HG03575 (cell line): ENCODE data around the gene ZFP57.
A peak's percentile ranks its signal among the peaks of the same experiment; 100 is the strongest.
"Not testable (repeated sequence)": the region's sequence is repeated elsewhere in the genome, so short reads cannot be mapped to it uniquely, and the experiment has no call there.

ENCODE experiments used
- ATAC-seq: cut with Tn5 transposase; IDR thresholded peaks from one replicate; pipeline ENCODE4 v1.9.1; 2021; ENCODE audit not compliant: unreplicated experiment, insufficient number of reproducible peaks, low FRiP score; ENCODE audit errors: extremely low read depth

The ZFP57 gene

DNA sequence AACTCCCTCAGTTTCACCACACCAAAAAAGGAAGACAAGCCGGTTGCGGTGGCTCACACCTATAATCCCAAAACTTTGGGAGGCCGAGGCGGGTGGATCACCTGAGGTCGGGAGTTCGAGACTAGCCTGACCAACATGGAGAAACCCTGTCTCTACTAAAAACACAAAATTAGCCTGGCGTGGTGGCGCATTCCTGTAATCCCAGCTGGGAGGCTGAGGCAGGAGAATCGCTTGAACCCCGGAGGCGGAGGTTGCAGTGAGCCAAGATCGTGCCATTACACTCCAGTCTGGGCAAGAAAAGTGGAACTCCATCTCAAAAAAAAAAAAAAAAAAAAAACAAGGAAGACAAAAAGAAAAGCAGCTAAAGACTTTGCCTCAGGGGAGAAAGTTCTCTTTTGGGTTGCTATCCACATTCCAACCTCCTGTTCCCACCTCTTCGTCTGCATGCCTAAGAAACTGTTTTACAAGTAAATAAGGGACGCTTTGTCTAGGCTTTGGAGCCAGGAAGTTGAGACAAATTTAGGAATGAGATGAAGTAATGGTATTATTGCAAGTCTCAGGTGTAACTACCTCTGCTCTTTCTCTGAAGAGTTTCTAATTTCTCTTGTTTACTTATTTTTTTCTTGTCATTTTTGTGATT, 19.3 kb downstream of the ZFP57 start:
- not testable (repeated sequence) for ATAC-seq

DNA sequence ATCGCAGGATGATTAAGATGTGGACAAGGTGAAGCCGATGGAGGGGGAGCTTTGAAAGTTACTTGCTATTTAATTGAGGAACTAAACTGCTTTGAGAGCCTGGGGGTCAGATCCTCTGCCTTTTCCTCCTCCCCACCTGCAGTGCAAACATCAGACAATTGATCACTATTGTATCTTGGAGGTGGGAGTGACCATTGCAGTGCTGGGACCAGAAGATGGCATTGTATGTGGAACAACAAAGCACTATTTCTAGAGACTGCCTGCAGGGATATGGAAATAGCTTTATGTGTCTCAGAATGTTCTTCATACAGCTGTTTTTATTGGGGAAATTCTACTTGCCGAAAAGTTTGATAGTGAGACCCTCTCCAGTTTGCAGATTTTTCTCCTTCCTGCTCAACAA, 19.9 kb downstream of the ZFP57 start:
- ATAC-seq: no peak

DNA sequence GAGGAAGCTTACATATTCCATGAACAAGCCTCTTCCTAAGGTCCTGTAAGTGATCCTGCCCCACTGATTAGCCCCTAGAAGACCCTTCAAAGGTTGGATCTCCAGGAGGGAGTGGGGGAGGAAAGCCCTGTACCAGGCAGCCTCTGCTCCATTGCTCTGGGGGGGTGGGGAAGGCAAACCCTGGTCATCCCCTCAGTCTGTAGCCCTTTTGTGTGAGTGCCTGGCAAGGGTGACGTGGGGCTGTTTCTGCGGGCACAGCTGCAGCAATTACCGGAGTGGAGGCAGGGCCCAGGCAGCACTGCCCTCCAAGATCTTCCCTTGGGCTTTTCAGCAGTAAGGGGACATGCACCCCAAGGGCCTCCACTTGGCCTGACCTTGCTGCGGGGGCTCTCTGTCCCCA, 24.2 kb downstream of the ZFP57 start, which contains the start of gene MOG:
Gene MOG (plus strand): TSS at position 295 of the 400 bp plus-strand sequence. CDS start 118 bp downstream, outside the sequence.
- ATAC-seq: no peak

DNA sequence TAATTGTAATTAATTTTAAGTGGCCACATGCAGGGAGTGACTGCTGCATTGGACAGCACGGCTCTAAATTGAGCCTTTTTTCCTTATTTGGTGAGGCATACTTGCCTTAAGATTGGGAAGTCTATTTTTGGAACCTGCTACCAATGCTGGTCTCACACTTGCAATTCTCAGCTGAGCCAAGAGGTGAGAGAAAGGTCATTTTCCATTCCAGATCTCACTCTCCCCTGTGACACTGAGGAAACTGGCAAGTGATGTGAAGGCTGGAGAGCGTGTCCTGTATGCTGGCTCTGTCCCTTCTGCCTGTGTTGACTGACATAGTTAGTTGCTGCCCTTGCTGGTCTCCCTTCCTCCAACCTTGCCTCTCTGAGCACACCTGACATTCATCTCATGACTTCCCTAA, 24.8 kb downstream of the ZFP57 start:
- no peak for ATAC-seq

DNA sequence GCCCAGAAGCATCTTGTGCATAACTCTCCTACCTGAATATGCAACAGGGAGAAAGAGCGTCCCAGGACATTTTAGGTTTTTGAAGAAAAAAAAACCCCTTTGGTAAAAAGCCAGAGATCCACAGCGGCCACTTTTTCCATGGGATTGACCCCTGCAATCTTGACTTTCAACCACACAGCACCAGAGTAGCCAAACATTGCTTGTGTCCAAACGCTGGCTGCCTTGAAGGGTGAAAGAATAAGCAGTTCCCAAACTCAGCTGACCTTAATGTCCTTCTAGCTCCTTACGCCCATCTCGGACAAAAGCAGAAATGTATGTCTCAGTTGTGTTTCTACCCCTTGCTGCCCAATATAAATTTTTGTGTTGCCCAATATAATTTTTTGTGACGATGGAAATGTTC, 25.3 kb downstream of the ZFP57 start:
- no peak for ATAC-seq

DNA sequence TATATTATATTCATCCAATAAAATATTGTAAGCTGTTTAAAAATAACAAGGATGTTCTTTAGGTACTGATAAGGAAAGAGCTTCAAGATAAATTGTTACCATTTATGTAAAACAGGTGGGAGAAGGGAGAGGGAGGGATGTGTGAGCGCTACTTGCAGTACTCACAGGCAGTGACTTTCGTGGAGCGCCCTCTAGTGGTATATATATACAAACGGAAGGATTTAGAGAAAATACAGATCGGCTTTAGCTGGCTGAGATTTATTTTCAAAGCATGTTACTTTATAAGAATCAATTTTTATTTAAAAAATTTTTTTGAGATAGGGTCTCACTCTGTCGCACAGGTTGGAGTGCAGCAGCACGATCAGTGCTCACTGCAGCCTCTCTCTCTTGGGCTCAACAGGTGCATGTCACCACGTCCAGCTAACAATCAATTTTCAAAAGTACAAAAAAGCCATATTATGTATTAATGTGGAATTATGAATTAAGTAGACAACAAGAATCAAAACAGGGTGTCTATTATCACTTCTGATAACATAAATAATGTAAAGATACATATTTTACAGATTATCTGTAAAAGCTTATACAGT, 27.4 kb downstream of the ZFP57 start:
- no peak for ATAC-seq

DNA sequence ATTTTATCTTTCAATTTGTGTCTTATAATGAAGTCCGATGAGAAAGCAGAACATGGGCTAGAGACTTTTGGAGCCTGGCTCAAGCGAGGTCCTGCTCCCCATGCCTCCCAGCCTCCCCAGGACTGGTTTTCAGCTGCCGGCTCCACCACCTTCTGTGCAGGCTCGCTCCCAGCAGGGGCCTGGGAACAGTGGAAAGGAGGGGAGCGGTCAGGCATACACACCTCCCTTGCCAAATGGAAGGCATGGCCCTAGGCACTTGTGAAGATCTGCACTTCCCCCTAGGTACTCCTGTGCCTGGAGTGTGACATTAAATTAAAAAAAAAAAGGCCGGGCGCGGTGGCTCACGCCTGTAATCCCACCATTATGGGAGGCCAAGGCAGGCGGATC, 28.8 kb downstream of the ZFP57 start:
- no peak for ATAC-seq

DNA sequence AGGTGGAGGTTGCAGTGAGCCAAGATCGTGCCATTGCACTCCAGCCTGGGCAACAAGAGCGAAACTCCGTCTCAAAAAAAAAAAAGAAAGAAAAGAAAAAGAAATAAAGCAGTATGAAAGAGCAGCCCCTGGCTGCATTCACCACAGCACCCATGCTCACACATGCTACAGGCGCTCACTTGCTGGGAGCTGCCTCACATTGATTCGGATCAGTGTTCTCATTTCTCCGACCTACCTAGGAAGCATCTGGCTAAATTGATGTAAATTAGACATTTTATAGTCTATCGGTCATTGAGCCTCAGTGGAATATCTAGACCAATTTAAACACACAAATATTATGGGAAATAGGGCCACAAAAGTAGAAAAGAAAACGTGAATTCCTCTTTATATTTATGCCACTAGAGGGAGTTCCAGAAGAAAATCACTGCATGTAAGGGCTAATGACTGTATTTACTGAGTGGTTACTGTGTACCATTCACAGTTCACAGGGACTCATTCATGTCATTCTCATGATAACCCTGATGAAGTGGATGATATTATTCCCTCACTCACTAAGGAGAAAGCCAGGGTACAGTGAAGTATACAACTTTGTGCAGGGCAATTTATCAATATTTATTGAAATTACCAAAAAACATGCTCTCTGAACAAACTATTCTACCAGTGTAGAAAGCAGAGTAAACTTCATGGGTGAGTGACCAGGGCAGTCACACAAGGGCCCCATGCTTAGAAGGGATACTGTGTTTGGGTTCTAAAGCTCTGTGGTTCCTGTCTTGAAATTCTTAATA, 29.3 kb downstream of the ZFP57 start:
- ATAC-seq: no peak

DNA sequence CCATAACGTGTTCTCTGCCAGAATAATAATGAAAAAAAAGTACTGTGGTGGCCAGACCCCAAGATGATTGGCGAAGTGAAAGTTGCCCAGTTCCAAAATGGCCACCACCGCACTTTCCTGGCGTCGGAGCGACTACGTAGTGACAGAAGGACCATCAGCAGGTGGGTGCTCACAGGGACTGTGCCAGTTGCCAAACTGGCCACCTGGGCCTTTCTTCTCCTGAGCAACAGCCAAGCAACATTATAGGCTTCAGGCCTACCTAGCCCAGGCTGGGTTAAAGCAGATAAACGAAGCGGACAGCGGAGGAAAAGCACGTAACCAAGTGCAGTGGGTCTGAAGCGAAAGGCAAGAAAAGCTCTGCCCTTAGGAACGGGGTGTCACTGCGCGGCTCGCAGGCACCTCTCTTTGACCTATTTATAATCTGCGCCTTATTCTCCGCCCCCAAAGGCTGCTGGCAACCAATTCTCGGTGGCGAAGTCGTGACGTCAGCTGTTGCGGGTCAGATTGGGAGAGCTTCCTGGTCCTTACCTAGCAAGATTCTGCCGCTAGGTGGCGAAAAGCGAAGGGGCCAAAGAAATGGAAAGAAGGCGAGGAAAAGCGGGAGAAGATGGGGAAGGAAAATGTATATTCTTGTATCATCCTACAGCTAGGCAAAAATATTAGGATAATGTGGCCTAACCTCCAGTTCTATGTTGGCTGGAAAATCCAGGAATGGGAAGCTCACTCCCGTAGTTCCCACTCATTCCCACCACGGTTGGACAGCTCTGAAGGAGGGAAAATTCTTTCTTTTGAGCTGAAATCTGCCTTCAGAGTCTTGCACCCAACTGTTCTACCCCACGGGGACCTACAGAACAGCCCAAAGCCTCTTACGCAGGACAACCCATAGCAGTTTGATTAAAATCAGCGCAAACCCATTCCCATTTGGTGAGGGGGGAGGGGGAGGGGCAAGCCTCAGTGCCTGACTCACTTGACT, 31.0 kb downstream of the ZFP57 start:
- peak; percentile 76 for ATAC-seq

DNA sequence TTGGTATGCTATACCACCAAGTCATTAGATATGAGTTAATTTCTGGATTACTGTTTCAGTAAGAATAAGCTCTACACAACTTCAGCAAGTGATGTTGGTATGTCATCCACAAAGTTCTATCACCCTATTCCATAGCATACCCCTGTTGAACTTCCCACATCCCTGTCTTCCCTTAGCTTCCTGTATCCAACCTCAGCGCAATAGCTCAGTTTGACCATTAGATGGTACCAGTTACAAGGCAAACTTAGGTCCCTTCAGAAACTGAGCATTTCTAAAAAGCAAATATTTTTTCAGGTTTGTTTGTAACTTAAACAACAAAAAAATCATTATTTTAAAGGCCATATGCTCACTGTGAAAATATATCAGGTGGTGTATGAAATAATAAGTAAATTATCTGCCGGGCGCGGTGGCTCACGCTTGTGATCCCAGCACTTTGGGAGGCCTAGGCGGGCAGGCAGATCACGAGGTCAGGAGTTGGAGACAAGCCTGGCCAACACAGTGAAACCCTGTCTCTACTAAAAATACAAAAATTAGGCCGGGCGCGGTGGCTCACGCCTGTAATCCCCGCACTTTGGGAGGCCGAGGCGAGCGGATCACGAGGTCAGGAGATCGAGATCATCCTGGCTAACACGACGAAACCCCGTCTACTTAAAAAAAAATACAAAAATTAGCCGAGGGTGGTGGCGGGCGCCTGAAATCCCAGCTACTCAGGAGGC, 32.9 kb downstream of the ZFP57 start:
- ATAC-seq: no peak

DNA sequence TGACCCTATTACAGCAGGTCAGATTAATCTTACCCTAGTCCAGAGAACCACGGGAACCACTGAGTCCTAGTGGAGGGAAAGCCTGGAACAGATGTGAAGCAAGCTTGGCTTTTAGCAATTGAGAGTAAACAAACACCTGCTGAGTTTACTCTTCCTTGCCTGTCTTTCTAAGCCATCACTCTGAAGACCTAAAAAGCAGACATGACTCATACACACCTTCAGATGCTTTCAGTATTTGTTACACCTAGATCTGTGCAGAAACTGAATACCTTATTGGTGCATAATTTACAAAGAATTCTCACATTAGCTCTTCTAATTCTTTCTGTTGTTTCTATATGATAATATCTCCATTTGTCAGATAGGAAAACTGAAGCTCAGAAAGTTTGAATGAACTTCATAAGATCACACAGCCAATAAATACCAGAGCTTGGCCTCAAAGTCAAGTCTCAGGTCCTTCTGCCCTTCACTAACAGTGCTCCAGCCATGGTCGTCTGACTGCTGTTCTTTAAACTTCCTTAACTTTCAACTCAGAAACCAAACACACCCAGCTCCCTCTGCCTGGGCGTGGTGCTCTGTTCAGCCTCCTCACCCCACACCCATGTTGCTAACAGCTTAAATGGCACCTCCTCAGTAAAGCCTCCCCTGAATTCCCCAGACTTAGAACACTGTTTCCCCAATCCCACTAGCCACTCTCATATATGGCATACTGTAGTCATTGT, 39.4 kb downstream of the ZFP57 start:
- no peak for ATAC-seq

DNA sequence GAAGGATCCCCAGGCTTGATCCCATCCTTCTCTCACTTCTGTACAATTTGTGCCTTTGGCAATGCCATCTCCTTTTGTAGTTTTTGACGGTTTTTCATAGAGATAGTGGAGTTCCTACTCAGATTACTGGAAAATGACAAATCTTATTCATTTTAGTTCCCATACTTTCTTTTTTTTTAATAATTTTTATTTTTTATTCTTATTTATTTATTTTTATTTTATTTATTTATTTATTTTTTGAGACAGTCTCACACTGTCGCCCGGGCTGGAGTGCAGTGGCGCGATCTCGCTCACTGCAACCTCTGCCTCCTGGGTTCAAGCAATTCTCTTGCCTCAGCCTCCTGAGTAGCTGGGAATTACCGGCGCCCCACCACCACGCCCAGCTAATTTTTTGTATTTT, 43.7 kb downstream of the ZFP57 start:
- ATAC-seq: no peak

DNA sequence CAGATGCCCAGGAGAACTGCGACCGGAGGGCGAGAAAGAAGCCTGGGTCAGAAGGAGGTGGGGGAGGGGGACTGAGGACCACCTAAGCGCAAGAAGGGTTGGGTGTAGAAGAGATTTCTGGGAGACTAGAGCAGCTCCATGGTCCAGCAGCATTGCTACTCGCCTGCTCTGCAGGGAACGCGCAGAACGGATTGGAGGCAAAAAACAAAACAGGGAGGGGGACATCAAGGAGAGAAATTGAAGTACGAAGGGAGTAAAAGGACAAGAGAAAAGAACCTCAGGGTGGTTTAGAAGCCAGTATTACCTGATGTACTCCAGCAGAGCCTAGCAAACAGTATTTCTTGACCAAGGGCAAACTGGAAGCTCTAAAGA, 47.4 kb downstream of the ZFP57 start:
- ATAC-seq: no peak

DNA sequence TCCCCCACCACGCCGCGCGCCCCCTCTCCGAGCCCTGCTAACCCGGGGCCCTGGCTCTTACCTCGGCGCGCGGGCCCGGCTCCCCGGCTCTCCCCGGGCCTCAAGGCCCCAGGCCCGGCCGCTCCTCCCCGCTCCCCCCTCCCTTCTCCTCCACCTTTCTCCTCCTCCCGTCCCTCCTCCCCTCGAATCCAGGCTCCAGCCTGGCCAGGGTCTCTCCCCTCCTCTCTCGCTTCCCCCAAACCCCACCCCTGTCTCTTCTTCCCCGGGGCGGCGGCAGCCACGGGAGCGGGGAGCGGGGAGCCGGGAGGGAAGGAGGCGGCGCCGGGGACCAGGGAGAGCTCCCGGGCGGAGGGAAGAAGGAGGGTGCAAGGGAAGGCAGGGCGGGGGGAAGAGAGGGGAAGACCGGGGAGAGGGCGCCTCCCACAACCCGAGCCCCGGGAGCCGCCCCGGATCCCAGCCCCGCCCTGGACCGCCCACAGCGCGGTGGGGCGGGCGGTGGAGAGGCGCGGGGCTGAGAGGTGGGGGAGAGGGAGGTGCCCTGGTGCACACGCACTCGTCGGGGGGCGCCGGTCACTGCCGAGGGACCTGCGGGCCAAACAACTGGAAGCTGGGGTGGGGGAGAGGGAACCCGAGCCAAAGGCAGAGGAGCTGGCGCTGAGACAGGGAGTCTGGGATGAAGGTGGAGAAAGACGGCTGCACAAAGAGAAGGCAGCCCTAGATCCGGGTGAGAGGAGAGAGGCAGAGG, 48.0 kb downstream of the ZFP57 start, which contains the start of gene GABBR1:
Gene GABBR1 (minus strand): TSS at position 395 of the 745 bp plus-strand sequence. CDS start 798 bp downstream, outside the sequence.
- no peak for ATAC-seq

DNA sequence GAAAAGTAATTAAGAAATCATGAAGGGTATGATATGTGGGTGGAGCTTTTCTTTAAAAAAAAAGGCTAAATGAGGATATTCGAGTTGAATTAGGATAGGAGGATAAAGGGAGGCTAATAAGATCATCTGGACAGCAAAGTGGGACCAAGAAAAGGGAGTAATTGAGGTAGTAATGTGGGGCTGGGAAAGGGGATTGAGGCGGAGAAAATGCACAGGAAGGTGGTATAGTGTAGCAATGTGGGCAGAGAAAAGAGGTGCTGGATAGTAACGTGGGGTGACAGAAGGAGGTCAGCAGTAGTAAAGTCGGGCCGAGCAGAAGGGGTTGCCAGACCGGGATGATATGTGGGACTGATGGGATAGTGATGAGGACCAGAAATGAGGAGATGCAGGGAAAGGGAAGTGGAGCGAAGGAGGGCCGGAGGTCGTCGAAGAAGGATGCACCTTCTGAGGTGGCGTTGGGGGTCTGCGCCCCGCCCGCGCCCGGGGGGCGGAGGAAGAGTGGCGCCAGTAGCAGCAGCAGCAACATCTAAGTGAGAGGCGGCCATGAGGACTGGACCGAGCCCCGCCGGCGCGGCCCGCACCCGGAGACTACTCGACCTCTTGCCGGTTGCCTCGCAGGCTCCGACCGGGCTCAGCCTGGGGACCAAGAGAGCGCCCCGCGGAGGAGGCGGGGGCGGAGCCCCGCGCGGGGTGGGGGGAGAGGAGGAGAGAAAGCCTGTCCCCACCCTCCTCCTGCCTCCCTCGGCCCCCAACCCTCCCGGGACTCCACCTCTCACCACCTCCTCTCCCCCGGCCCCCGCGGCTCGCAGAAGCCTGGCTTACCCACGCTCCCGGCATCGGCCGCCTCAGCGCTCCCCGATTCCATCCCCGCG, 48.9 kb downstream of the ZFP57 start:
- ATAC-seq: no peak

DNA sequence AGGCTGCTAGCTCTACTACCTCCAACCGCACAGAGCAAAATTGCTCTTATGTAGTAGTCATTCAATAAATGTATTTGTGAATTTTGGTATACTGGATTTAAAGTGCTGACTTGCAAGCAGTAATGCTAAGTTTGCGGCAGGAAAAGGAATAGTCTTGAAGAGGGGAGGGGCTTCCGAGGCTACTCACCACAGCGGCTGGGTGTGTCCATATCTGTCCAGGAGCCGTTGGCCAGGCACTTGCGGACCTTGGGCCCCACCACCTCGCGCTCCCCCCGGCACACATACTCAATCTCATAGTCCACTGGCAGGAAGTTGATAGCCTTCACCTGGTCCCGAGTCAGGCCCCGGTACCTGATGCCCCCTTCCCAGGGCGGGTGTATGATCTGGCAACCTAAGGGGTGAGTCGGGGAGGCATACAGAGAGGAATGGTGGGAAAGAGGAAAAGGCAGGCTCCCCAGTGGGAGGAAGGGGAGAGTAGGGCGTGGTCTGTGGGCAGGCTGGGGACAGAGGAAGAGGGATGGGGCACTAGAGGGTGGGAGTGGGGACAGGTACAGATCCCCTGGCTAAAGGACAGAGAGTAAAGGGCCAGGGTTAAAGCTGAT, 49.6 kb downstream of the ZFP57 start:
- no peak for ATAC-seq
